CD1c-positive myeloid dendritic cell (primary cell): ENCODE data around the gene SLC35E1.
A peak's percentile ranks its signal among the peaks of the same experiment; 100 is the strongest.

ENCODE experiments used
- DNase-seq: peaks from one replicate; pipeline ENCODE4 v3.0.0-alpha.2; 2016; ENCODE audit errors: extremely low spot score

Gene SLC35E1

DNA sequence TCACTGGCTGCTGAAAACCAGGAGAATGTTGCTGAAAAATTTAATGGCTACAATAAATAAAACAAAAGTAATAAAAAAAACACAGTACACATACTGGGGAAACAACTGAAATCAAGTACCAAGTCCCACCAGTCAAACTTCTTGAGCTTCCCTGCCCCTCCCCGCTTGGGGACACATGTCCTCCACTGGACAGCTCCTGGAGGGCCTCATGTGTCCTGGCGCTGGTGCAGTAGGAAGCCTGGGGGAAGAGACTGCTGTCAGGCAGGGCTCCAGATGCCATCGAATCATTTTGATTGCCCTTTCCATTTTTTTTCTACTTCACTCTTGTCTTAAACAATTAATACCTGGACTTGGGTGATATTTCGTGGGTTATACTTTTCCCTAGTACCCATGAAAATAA lies 26.6 kb upstream of the SLC35E1 start:
- no peak for DNase-seq

DNA sequence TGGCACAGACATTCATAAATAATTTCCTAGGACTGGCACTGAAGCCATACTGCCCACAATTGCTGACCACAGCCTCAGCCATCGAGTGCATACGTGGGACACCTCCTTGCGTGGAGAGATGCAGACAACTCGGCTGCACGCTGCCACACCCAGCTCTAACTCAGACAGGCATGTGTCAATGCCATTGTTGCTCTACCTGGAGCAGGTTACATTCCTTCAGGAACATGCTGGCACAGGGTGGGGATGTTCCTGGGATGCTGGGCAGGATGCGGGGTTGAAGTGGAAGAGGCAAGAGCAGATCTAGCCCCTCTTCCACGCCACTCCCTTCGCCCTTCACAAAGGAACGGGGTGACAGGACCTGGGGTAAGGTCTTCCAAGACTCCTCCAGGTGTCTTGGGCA lies 24.2 kb upstream of the SLC35E1 start:
- DNase-seq, result no peak

DNA sequence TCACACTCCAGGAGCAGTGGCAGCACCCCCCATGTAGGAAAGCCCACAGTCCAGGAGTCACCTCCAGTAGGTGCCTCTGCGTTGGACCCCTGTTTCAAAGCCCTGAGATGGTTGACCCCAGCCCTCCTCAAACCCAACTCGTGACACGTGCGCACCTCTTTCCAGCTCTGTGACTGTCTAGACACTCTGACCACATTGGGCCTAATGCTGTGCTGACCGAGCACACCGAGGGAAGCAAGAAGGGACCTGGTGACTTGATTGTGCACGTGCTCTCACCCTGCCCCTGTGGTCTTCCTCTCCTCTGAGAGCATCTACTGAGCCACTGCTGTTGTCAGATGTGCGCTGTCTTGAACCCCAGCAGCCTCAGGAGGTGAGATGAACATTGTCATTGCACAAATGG lies 22.9 kb upstream of the SLC35E1 start:
- no peak for DNase-seq

DNA sequence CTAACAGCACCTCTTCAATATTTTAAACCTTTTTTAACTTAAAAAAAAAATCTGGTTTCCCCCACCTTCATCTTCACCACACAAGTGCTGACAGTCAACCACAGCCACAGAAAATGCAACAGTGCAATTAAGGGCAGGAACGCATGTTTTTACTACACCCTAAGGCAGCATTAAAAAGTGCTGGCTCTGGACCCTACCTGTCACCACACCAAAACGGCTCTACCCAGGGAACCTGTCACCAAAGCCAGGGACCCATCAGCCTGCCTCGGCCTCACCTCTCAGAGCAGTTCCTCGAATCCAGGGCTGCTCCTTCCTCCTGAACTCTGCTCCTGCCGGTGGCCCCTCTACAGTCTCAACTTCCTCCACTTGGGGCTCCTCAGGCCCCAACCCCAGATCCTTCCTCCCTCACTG lies 22.5 kb upstream of the SLC35E1 start:
- DNase-seq, result peak; percentile 34

DNA sequence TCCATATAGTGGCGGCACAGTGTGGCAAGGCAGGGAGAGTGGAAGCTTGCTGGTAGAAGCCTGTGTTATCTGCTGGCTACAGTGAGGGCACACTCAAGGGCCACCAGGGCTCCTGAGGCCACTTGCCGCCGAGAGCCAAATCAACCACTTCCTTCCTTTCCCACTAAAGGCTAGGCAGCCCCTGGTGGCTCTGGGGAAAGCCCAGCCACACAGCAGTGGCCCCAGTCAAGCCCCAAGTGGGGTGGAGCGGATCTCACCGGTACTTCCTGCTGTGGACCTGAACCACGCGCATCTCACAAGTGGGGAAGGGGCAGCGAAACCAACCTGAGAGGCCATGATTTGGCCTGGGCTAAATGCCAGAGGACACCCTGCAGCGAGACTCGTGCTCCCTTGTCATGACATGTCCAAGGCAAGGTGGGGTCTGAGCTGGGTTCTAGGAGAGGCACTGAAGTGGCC lies 21.9 kb upstream of the SLC35E1 start:
- peak; percentile 44 for DNase-seq

DNA sequence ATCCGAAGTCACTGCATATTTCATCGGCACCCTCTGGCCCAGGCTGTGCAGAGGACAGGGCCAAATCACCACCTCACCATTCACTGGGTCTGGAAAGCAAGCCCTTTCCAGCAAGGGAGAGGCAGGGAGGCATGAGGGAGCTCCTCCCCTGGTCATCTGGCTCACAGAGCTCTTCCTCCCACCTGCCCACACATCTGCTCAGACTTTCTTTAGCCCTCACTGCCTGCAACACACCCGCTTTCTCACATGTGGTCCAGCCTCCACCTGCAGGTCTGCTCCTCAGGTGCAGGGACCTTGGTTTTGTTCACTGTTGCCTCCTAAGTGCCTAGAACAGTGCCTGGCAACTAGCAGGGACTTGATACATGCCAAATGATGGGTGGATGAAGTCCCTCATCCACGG lies 21.0 kb upstream of the SLC35E1 start:
- DNase-seq, result no peak

DNA sequence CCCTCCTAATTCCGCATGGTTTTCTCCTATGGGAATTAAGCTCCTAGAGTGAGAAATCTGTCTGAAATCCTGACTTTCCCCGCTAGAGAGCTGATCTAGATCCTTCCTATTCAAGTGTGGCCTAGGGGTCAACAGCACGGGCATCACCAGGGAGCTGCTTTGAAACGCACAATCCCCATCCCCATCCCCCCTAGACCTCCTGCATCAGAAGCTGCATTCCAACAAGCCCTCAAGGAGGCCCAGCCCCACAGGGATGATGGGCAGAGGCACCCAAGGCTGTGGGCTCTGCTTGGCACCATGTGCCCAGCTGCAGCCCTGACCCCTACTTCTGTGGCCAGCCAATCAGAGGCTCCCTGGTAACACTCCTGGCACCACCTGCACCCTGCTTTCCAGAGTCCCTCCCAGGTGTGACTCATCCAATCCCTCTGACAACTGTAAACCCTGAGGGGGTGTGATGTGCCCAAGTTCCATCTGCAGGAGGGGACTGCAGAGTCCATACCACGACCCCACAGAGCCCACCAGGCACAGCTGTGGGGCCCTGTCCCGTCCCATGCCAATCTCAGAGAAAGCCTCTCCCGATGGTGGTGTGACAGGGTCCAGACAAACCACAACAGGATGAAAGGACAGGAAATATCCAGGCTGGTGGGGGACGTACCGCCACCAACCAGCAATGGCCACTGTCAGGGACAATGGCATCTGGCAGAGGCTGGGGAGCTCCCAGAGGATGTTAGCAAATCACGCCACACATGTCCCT lies 19.8 kb upstream of the SLC35E1 start:
- DNase-seq, result no peak

DNA sequence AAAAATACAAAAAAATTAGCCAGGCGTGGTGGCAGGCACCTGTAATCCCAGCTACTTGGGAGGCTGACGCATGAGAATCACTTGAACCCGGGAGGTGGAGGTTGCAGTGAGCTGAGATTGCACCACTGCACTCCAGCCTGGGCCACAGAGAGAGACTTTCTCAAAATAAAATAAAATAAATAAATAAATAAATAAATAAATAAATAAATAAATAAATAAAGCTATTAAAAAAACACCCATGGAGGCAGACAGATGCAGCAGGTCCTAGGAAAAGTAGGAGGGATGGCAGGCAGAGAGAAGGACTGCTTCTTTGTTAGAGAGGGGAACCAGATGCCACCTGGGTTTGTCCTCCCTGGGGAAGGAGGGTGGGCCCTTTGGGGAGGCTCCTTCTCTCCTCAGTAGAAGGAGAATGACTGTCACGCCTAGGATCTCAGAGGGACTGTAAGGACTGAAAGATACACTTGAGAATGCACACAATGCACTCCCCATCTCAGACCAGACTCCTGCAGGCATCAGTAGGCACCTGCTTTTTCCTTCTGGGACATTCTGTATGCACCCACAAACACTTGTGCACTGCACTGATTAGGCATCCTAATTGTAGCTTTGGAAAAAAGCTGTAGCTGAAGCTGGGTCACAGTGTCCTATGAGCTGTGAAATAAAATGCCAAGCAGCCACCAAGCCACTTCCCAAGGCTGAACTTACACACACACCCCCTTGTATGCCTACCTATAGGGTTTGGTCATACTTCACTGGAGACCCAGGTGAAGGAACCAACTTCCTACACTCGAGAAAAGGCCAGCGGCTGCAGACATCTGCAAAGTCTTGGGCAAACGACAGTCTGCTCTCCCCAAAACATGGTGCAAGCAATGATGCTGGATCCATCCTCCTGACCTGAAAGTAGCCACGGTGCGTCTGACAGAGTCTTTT lies 18.9 kb upstream of the SLC35E1 start:
- no peak for DNase-seq

DNA sequence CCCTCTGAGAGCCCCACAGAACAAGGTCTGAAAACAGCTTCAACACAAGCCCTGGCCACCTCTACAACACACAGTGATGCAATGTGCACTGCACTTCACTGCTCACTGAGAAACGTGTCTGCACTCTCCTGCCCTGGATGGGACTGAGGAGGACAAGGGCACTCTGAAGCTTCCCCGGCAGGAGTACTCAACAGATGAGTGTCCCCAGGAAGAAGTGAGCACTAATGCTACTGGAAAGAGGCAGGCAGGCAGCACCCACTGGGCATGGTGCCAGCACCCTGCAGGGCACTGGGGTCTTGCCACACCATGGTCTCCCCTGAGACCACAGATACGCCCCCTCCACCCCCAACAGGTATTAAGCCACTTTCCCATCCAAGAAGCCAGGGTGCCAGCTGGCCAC lies 17.7 kb upstream of the SLC35E1 start:
- no peak for DNase-seq

DNA sequence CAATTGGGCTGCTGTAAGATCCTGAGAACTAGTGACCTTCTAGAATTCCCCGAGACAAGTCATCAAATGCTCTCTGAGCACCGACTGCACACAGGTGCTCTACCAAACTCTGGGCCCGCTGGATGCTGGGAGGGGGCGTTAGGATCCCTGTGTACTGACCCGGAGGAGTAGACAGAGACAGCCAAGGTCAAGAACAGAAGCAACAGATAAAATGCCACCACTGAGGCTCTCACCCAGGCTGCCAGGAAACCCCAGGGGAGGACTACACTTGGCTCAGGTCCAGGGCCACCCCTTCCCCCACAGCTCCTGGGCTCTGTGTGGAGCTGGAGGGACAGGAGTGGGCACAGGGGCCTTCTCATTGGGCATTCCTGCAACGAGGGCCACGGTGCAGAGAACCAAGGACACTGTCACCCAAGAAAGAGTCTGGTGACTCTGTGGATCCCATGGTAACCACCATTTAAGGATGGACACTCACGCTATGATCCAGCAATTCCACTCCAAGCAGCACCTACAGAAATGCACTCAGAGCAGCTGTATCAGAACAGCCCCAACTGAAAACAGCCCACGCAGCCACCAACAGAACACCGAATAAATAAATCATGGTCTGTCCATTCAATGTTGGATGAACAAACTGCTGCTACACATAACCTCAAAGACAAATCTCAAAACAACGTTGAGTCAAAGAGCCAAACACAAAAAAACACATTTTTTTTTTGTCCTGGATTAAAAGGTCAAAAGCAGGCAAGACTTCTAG lies 16.8 kb upstream of the SLC35E1 start:
- DNase-seq, result no peak

DNA sequence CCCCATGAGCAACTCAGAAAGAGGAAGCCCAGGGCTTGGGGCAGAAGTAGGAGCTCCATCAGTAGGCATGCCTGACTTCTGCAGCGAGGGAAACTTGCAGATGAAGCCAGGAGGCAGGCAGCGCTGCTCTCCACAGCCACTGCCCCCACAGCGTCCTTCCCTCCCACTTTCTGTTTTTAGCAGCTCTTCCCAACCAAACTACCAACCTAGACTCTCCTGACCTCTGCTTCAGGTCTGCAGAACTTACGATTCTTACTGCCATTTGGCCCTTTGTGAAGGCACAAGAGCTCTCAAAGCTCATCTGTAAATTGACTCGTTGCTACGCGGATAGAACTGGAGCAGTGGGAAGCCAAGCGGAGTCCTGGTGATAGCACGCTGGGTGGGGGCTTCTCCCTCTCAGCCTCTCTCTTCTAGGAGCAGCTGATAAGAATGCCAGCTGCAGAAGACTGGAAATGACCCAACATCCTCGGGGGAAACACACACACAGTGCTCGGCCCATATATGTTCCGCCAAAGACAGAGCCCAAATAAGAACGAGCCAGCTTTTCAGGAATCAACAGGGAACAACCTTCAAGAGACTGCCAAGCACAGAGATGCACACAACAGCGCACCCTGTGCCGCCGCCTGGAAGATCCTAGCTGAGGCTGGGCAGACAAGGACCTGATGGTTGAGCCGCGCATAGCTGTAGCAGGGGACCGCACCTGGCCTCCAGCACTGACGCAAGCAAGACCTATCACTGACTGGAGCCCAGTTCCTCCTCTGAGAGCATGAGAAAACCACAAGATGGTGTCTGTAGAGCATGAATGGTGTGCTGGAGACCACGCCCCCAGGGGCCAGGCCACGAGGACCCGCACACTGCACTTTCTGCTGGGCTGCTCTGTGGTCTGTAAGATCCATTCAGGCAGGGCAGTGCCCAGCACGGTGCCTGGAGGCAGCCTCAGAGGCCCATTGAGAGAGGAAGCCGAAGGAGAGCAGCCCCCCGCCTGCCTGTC lies 15.9 kb upstream of the SLC35E1 start:
- DNase-seq, result peak; percentile 62

DNA sequence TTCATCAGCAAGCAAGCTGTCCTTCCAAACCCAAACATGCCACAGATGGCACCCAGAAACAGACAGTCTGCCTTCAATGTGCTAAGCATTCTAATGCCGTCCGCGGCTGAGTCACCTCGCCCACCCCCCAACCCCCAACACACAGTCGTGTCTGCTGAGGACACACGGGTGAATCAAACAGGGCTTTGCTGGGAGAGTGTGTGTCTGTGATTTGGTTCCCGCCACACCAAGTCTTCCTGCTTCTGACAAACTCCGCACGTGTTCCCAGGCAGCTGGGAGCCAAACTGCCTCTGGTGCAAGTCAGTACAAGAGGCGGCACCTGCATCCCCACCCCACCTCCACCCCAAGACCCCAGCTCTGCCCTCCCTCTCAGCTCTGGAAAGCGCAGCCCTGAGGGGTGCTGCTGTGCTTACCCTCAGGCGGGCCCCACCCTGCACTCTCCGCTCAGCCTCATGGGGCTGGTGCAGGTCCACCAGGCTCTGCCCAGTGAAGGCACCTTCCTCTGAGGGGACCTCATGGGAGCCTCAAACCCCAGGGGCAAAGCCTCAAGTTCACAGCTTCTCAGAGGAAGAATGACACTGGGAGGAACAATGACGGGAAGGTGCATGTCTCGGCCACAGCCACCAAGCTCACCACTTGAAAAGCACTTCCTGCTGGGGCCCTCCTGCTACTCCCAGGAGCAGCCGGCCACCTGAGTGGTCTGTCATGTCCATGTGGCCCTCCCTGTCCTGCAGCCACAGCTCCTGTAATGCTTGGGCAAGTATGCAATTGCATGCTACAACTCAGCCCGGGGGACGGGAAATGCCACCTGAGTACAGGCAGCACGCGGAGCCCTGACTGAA lies 15.0 kb upstream of the SLC35E1 start:
- peak; percentile 90 for DNase-seq

DNA sequence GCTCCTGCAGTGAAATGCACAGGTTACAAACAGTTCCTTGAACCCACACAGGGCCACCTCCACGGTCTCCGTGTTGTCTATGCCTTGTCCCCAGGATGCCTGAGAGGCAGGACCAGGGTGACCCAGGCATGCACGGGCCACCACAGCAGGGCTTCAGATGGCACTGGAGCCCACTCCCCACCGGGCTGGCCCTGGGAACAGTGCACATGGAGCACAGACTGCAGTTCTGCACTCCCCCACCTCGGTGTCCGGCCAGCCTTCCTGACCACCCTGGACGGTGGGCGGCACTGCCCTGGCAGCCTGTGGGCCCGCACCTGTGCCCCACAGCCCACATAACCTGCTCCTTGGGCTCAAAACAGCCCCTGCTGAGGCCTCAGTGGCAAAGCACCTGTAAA lies 14.3 kb upstream of the SLC35E1 start:
- no peak for DNase-seq

DNA sequence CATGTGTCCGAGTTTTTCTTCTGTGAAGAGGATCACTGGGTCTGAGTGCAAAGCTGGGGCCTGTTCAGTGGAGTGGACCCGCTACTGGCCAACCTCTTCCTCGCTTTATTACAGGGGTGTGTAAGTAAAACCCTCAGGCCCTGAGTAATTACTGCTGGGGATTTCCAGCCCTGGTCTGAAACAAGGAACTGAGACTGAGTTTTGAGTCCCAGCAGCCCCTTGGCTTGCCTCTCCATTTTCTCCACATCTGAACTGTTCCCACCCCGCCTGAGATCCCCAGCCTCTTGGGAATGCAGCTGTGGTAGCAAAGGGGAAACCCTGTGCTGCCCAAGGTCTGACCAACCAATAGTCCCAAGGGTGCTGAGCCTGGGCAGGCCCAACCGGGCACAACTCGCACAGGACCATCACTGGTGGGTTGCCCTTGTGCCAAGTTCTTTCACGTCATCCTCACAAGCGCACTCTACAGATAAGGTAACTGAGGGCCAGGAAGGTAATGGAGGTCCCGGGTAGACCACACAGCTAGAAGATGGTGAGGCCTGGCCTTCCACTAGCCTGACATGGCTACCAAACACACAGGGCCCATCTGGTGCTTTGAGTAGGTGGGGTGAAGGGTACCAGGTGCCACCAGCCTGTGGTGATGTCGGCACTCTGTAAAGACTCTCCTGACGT lies 13.7 kb upstream of the SLC35E1 start:
- DNase-seq, result peak; percentile 89

DNA sequence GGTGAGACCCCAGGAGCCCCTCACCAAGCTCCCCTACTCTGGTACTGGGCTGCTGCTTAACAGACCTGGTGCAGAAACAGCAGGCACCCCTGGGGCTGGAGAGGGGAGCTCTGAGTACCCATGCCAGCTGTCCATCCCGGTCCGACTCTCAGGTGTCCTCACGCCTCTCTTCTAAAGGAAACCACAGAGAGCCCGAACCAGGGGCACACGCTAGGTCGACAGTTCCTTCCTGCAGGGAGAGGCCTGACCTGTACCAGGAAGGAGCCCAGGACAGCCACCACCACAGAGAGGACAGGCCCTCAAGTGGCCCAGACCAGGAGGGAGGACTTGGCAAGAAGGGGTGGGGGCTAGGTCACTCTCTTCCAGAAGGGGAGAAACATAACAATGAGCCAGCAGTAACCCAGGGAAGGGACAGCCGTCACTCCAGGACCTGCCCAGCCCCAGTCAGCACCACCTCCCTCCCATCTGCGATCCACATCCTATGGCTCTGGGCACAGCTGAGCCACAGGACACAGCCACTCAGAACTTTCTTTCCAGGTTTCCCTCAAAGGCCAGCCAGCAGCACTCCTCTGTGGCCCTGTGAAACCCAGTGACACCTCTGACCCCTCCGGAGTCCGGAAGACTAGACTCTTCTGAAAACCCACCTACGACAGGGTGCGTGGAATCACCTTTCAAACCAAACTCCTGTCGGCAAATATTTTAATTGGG lies 13.0 kb upstream of the SLC35E1 start:
- DNase-seq, result no peak

DNA sequence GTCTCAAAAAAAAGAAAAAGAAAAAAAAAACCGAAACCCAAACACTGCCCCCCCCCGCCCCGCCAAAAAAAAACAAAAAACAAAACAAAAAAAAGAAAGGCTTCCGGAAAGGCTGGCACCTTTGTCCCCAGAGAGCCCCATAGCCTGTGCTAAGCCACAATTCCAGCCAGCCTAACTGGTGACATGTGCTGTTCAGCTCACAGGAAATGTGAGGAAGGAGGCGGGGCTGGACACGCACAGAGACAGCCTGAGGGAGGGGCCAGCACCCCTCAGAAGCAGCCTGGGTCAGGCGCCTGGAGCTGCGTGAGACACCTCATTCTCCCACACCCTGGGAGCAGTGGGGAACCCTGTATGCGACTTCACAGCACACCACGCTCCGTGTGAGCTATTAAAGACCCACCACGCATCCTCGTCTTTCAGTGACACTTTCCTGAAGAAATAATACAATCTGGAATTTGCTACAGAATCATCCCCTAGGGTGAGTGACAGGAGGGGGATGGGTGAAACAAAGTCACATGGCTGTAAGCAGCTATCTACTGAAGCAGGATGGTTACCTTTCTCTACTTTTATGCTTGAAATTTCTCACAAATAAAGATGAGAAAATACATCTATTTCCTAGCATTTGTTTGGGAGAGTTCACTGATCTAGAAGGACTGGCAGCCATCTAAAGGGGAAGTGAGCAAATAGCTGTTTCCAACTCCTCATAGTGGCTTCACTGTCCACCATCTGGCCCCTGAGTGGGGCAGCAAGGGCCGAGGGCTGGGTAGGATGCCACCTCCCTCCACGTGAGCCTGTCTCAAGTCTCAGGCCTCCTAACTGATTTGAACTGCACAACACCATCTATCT lies 12.3 kb upstream of the SLC35E1 start:
- DNase-seq, result peak; percentile 94

DNA sequence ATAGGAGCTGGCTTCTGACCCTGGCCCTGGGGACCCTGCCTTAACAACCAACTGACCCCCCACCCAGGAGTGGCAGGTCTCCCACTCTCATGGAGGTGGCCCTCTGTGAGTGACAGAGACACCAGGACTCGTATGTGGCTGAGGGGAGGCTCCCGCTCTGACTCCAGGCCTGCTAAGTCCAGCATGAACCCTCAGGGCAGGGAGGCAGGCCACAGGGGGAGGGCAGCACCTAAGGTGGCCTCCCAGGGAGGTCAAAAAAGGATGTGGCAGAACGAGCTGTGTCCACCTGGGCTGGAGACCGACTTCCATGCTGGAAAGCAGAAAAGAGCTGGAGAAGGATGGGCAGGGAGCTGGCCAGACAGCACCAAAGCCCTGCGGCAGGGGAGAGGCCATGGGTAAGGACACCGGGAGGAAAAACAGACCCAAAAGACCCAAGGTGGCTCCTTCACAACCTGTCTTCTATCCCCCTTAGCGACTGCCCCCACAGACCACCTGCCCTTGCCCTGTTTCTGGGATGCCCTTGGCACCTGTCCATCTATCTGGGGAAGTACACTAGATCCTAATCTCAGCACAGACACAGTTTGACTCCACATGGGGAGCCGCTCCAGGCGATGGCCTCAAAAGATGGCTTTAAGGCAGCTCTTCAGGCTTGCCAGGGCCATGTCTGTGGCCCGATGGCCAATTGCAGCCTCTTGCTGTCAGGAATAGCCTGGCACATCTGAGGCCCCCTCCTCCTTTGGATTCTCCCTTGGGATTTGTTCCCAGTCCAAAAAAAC lies 10.5 kb upstream of the SLC35E1 start:
- DNase-seq, result no peak
